H7 (cell line): ENCODE data around the gene PTPRM. TPM values are rescaled to one million over a fixed set of nuclear protein-coding genes. Genes with fewer than 3 reads are reported as not detected.

Experiments
- DNase-seq: peaks from one replicate; pipeline ENCODE4 v3.0.0; 2012
- H3K27me3 ChIP-seq: 2 replicates; pipeline ENCODE4 v1.6.0; 2011; ENCODE audit warnings: mild to moderate bottlenecking, low read length; ENCODE audit not compliant: control insufficient read depth, insufficient read depth
- H3K36me3 ChIP-seq: replicated peaks from 2 replicates; pipeline ENCODE4 v1.5.1; 2011; ENCODE audit warnings: low read length; ENCODE audit not compliant: control insufficient read depth, insufficient read depth
- H3K4me3 ChIP-seq: 2 replicates; pipeline ENCODE4 v1.5.1; 2011; ENCODE audit warnings: low read depth, mild to moderate bottlenecking, control low read depth, low read length, moderate library complexity; ENCODE audit not compliant: insufficient read depth
- total RNA-seq: library from RNA; depleted of rRNA; stranded (reverse); fragments of >200 nt; shearing (Covaris generic); gene quantifications from 2 replicates; pipeline ENCODE4 v1.2.3, GENCODE V29; 2014

Gene PTPRM
- total RNA-seq, 1 experiment from 2014 or later = 14.4 TPM

DNA sequence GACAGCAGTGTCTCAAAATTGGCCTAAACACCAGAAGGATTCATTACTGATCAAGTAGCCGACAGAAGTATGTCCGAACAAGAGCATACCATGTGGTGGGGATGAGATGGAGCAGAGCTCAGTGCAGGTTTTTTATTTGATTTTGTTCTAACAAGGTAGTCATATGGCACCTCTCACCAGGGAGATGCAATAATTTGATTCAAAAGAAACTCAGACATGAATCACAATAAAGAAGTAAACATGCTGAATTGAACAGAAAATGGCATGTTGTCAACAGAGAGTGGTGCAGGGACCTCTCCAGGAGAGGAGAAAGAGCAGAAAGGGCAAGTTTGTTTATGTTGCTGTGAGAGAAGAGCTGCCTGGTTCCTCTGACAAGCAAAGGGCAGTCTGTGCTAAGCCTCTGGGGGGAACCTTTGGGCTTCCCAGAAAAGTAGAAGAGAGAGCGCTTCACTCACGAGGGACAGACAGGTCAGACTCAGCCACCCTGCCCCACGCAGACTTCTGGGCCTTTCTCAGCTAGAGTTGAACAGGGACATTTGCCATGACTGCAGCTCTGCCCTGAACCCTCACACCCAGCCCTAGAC is 690.8 kb downstream of the PTPRM start:
- Histone ChIP-seq H3K27me3 (no peaks in the 10 kb centered on the region), H3K36me3 (no peaks in the 10 kb centered on the region), H3K4me3 (no peak overlapping the region)
- peak; percentile 23 for DNase-seq

DNA sequence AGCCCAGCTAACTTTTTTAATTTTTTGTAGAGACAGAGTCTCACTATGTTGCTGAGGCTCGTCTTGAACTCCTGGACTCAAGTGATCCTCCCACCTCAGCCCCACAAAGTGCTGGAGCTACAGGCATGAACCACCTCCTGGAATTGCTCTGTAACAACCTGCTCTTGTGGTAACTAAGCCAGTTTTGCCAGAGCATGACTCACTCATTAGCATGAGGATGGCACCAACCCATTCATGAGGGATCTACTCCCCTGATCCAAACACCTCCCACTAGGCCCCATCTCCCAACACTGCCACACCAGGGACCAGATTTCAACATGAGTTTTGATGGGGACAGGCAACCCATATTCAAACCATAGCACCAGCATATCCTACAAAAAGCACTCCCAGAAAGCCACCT is 693.2 kb downstream of the PTPRM start:
- Histone ChIP-seq H3K36me3 (no peaks in the 10 kb centered on the region), H3K4me3 (no peak overlapping the region), H3K27me3 (no peaks in the 10 kb centered on the region)
- no peak for DNase-seq

DNA sequence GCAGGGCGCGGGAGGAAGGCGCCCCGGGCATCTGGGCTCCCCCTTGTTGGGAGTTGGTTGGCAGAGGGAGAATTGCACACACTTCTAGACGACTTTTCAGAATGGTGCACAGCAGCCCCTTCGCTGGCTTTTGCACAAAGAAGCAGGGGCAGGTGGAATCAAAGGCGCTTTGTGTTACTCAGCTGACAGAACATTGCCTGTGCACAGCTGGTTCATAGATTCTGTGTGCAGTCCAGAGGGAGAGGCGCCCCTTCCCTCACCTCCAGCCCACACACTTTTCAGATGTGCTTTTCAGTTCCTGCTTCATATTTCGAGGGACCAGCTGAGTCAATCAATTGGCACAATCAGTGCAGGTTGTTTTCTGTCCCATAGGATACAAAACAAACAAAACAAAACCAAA is 693.7 kb downstream of the PTPRM start:
- no peak overlapping the region for H3K4me3 ChIP-seq
- no peak for DNase-seq
- H3K36me3 ChIP-seq = no peaks in the 10 kb centered on the region
- no peaks in the 10 kb centered on the region for H3K27me3 ChIP-seq

DNA sequence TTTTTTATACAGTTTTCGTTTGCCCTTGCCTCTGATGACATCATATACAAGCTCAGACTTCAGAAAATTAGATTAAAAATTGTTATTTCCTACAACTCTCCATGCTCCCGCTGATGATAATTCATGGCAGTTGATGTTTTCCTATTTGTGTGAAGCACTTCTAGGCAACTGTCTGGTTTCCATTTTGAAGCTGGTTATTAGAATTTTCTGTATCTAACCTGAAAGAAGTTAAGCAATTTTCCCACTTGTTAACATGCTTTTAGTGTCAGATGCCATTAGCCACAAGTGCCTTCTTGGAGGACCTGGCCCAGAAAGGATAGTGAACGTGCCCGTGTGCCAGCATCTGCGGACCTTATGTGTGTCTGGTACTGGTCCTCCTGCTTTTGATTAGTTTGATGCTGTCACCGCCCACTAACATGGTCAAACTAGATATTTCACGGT is 694.6 kb downstream of the PTPRM start:
- no peak for DNase-seq
- H3K36me3 ChIP-seq = no peaks in the 10 kb centered on the region
- H3K27me3 ChIP-seq = no peaks in the 10 kb centered on the region

DNA sequence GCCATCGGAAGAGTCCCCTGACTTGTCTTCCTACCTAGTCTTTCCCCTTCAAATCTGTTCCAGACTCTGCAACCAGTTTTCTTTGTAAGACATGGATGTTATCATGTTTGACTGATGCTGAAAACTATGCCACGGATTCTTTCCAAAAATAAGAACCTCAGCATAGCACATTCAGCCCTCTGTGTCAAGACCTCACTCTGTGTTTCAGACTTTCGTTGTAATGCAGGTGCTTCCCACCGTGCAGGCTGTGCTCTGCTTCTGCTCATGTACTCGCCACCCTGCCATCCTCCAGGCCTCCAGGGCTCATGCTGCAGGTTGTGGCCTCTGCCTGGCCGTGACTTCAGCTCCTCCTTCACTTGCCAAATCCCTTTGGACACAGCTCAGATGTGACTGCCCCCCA is 695.1 kb downstream of the PTPRM start:
- no peaks in the 10 kb centered on the region for H3K27me3 ChIP-seq
- no peaks in the 10 kb centered on the region for H3K36me3 ChIP-seq

More for the DNA sequence above, 694.6 kb downstream of the PTPRM start:
- no peak overlapping the region for H3K4me3 ChIP-seq

DNA sequence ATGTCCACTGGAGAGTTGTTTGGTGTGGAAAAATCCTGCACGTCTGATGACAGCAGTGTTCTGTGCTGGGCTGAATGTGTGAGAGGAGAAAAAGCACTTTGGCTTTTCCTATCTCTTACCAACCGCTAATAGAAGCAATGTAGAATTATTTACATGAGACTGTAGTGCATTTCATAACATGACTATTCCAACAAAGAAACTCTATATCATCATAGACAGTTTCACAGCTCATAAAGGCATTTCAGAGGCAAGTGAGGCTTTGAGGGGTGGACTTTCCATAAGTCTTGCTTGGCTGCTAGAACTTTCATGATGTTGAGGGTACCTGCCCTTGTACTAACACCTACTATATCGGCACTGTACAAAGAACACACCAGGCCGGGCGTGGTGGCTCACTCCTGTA is 697.0 kb downstream of the PTPRM start:
- no peaks in the 10 kb centered on the region for H3K27me3 ChIP-seq
- no peaks in the 10 kb centered on the region for H3K36me3 ChIP-seq
- no peak for DNase-seq
- H3K4me3 ChIP-seq = no peak overlapping the region

More for the DNA sequence above, 695.1 kb downstream of the PTPRM start:
- no peak overlapping the region for H3K4me3 ChIP-seq
- DNase-seq = no peak

DNA sequence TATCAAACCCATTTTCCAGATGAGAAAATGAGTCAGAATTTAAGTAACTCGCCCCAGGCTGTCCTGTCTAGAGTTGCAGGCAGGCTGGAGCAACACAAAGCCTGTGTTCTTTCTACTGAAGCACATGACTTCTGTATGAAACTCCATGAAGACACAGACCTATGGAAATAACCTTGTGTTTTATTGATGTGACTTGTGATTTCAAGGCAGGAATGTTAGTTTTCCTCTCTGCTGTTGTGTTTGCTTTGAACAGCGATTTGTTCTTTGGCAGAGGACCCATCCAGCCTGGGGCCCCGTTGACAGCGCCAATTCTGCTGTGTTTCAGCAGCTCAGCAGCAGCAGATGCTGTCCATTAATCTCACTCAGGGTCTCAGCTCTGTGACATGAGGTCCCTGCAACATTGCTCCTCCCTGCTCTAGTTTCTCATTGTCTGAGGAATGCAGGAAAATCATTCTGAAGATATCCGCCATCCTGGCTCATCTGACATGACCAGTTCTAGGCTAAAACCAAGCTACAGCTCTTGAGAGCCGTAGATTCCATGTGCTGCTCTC is 697.8 kb downstream of the PTPRM start:
- H3K4me3 ChIP-seq = no peak overlapping the region

DNA sequence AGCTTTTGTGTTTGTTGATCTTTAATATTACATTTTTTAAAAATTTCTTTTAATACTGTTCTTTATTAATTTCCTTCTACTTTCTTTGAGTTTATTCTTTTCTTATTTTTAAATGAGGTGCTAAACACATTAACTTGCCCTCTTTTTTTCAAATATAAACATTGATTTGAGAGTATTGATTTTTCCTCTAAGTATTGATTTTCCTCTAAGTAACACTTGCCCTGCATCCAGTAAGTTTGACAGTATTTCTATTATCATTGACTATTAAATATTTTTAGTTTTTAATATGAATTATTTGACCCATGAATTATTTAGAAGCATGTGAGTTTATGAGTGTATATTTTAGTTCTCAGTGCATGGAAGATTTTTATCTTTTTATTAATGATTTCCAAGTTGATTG is 705.1 kb downstream of the PTPRM start:
- Histone ChIP-seq H3K36me3 (no peaks in the 10 kb centered on the region), H3K4me3 (no peak overlapping the region), H3K27me3 (no peaks in the 10 kb centered on the region)
- DNase-seq = no peak

More for the DNA sequence above, 697.8 kb downstream of the PTPRM start:
- no peak for DNase-seq
- H3K27me3 ChIP-seq = no peaks in the 10 kb centered on the region
- no peaks in the 10 kb centered on the region for H3K36me3 ChIP-seq

DNA sequence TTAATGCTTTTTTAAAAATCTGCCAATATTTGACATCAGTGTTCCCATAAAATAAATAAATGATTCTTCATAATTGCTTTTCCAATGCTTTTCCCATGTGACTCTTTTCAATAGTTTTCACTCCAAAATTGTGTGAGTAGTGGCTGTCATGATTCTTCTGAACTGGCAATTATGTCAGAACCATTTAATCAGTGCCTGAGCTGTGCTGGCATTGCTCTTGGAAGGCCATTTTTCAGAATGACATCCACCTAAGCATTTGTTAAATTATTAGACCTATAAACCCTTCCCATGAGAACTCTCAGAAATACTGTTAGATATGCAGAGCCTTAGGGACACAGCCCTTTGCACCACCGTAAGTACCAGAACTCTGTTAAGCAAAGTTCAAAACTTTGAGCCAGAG is 707.3 kb downstream of the PTPRM start:
- Histone ChIP-seq H3K27me3 (no peaks in the 10 kb centered on the region), H3K4me3 (no peak overlapping the region), H3K36me3 (no peaks in the 10 kb centered on the region)
- no peak for DNase-seq

DNA sequence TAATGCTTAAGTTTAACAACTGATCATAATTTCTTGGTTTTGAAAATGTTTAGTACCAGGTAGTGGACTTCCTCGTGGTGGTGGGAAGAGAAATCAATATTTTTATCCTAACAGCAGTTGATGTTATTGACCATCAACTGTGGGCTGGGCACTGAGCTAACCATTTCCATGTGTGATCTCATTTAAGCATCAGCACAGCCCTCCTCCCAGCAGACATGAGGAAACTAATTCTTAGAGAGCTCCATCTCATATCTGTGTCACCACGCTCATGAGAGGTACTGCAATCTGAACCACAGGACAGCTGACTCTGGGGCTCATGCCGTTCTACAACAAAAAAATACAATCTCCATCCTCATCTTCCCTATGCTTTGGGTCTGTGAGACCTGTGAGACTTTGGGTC is 709.3 kb downstream of the PTPRM start:
- no peak for DNase-seq
- Histone ChIP-seq H3K36me3 (no peaks in the 10 kb centered on the region), H3K4me3 (no peak overlapping the region), H3K27me3 (no peaks in the 10 kb centered on the region)

DNA sequence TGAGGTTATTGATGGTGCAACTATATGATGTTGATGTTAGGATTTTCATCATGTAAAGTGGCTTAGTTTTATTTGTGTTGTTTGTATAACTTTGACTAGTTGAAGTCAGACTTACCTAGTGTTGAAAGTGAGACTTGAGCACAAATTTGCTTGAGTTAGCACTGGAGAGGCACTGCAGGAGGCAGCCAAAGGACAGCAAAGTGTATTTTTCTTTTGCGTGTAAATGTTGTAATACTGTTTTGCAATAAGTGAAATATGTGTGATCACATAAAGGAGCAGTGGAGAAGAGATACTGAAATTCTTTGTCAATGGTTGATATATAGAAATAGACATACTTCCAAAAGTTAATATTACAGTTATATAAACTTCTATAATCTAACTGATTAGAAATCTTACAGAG is 710.2 kb downstream of the PTPRM start:
- DNase-seq = no peak
- H3K27me3 ChIP-seq = no peaks in the 10 kb centered on the region
- no peak overlapping the region for H3K4me3 ChIP-seq
- no peaks in the 10 kb centered on the region for H3K36me3 ChIP-seq

DNA sequence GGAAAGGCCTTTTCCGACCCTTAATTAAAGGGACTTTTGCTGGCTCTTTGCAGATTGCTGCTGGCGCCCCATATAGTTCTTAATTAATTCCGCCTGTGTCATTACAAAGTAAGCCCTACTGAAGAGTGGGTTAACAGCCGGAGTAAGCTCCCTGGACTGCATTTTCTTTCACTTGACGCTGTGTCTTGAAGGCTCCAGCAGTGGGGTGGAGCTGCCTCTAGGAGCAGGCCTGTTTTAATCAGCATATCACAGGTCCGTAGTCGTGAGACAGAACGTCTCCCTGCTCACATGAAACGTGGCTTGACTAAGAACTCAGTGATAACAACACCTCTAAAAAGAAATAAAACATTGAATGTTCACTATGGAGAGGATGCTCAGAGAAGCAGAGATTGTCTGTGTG is 712.2 kb downstream of the PTPRM start:
- no peak for DNase-seq
- Histone ChIP-seq H3K4me3 (no peak overlapping the region), H3K27me3 (no peaks in the 10 kb centered on the region), H3K36me3 (no peaks in the 10 kb centered on the region)

DNA sequence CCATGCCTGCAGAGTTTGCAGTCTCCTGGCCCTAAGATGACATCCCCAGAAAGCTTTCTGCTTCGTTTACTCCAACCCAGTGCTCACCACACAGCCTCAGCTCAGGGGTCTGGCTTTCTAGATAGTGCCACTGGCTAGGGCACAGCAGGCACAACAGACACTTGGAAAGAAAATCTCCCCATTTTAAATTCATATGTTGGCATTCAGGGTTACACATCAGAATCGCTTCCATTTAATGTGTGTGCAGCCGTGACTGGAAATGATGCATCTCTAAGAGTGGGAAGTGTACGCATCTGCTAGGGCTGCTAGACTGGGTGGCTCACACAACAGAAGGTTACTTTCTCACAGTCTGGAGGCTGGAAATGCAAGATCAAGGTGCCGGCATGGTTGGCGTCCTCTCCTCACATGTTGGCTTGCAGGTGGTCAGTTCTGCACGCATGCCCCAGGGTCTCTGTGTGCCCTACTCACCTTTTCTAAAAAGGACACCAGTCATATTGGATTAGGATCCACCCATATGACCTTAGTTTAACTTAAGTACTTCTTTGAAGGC is 712.7 kb downstream of the PTPRM start:
- Histone ChIP-seq H3K36me3 (no peaks in the 10 kb centered on the region), H3K4me3 (no peak overlapping the region), H3K27me3 (no peaks in the 10 kb centered on the region)
- no peak for DNase-seq

DNA sequence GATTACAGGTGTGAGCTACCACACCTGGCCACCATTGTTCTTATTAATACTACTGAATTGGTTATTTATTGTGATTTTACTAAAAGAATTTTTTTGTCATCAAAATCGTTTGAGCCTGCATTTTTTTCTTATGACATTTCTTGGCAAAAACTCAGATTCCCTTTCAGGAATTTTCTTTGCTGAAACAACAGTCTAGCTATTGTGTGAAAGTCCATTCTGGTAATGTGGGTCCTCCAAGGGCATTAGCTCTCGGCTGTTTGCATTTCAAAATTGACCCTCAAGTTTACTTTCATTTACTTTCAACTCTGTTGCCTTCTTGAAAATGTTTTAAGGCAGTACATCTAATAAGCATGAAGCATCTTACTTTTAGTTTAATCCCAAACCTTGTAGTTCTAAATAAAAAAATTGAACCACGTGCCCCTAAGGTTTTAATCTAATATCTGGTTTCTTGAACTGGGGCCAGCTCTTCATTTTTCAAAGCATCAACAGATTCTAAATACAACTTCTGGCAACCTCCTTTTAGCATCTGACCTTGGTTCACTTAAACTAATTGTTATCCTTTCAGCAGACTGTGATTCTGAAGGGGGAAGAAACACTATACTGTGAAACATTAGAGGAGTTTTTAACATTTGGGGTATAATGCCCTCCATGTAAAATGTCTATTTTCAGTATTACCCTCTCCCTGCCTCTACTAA is 716.9 kb downstream of the PTPRM start:
- Histone ChIP-seq H3K4me3 (no peak overlapping the region), H3K36me3 (no peaks in the 10 kb centered on the region), H3K27me3 (no peaks in the 10 kb centered on the region)
- DNase-seq = no peak

DNA sequence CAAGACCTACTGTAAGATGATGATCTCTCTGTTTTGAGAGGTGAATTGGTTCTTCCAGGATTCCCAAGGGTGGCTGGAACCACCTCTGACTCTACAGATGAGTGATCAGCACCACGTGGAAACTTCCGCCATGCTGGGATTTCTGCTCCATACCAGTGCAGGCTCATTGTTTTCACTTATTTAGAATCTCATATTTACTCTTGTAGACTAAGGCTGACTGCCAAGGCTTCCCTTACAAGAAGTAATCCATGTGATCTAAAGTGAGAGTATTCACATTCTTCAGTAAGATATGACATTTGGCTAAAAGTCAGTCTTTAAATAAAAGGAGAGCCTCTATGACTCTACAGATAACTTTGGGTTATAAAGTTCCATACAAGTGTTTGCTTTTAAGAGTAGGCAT is 719.2 kb downstream of the PTPRM start:
- Histone ChIP-seq H3K4me3 (no peak overlapping the region), H3K27me3 (no peaks in the 10 kb centered on the region), H3K36me3 (no peaks in the 10 kb centered on the region)
- DNase-seq = no peak
